HG03558 (cell line): ENCODE data around the gene EGFL8.
"Not testable (repeated sequence)": the region's sequence is repeated elsewhere in the genome, so short reads cannot be mapped to it uniquely, and the experiment has no call there.

Experiments used
- ATAC-seq: cut with Tn5 transposase; IDR thresholded peaks from one replicate; pipeline ENCODE4 v1.9.1; 2021; ENCODE audit warnings: moderate number of reproducible peaks; ENCODE audit not compliant: unreplicated experiment; ENCODE audit errors: extremely low read depth

Gene EGFL8

DNA sequence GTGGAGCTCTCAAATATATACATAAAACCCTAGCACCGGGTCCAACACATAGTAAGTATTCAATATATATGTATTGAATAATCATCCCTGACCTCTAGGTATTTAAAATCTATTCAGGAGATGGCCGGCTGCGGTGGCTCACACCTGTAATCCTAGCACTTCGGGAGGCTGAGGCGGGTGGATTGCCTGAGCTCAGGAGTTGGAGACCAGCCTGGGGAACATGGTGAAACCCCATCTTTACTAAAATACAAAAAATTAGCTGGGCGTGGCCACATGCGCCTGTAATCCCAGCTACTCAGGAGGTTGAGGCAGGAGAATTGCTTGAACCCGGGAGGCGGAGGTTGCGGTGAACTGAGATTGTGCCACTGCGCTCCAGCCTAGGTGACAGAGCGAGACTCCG, 28.7 kb downstream of the EGFL8 start:
- not testable (repeated sequence) for ATAC-seq

DNA sequence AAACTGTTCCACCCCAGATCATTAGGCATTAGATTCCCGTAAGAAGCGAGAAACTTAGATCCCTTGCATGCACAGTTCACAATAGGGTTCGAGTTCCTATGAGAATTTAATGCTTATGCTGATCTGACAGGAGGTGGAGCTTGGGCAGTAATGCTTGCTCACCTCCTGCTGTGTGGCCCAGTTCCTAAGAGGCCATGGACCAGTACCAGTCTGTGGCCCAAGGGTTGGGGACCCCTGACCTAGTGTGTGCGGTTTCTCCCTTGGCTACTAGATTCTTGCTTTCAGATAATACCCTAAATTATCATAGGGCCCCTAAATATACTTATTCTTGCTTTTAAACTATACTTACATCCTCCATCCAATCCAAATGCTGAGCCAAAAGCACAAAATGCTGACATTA, 30.0 kb downstream of the EGFL8 start:
- ATAC-seq: no peak

DNA sequence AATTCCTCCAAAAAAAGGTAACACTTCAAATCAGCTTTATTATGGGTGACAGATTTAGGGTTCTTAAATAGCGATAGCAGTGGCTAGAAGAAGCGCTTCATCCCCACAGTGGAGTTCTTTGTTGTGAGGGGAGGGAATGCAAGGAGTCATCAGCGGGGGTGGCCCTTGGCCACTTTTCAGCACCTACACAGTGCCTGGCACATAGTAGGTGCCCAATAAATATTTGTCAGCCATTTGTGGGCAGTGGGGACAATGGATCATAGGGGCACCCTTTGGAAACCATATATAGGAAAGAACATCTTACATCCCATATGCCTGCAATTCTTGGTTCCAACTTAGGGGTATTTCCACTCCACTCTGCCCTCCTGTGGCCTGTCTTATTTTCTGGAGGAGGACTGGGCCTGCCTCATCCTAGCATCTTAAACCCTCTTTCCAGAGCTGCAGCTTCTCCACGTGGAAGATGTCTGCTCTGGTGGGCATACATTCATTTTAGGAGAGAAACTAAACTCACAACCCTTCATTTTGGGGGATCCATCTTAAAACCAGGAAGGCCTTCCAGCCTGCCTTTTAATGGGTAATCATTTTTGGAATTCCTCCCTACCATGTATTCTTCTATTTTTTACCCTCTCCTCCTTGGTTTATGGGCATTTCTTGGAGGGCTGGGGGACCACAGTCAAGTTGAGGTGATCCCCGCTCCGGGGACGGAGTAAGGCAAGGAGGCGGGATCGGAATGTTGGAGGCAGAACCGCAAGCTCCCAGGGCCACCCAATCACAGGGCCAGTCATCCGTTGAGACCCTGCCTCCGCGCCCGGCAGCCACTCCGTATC, 30.6 kb downstream of the EGFL8 start:
- peak; percentile 54 for ATAC-seq

GRCh38 chr6:32195652-32195901, 31.2 kb downstream of the EGFL8 start:
- no peak for ATAC-seq

GRCh38 chr6:32195902-32196681, 31.7 kb downstream of the EGFL8 start:
- peak; percentile 60 for ATAC-seq

DNA sequence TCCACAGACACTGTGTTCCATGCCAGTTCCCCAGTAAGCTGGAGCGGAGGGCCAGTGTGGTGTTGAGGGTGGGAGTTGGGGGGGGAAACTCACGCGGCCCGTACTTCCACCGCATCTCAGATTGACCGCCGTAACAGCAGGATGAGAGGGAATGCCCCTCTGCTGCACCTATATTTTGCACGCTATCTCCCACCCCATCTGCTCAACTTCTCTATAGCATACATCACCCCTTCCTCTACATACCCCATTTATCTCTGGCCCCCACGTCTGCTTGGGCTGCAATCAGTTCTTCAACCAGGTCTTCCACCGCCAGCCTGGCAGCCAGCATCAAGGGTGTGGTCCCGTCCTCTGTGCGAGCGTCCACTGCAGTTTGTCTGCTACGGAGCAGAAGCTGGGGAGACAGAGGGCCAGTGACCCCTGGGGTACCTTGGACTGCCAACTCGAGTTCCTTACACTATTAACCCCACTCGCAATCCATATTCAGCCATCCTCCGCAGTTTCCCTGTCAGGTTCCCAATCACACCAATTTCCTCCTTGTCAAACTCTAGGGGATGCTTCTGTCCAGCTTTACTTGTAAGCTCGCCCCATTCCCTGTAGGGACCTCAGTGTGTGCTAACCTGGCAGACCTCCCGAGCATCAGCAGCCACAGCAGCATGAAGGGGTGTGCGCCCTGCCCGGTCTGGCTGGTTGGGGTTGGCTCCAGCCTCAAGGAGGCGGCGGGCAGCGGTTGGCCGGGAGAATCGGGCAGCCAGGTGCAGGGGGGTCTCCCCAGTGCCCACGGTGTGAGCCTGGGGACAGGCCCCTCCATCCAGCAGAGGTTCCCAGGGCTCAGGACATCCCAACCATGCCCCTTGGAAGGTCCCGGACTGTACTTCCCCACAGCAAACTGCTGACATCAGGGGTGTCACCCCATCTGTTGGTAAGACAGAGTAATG, 32.6 kb downstream of the EGFL8 start:
- ATAC-seq: no peak

GRCh38 chr6:32198345-32198696, 33.9 kb downstream of the EGFL8 start:
- no peak for ATAC-seq

DNA sequence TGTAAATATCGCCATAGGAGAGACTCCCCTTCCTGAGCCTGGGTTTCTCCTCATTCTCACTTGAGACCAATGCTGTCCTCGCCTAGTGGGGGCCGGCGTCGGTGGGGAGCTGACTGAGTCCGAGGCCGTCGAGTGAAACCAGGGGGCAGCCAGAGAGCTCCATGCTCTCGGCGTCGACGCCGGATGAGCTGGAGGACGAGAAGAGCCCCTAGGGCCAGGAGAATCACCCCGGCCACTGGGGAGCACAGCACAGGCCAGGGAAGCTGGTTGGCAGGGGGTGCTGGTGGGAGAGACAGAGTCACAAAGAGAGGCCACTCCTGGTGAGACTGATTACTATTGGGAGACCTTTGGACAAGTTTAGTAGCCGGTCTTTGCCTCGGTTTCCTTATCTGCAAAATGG, 34.5 kb downstream of the EGFL8 start:
- ATAC-seq: no peak

- ATAC-seq: no peak
Observed at GRCh38 chr6:32200711-32201475, 36.5 kb downstream of the EGFL8 start.

DNA sequence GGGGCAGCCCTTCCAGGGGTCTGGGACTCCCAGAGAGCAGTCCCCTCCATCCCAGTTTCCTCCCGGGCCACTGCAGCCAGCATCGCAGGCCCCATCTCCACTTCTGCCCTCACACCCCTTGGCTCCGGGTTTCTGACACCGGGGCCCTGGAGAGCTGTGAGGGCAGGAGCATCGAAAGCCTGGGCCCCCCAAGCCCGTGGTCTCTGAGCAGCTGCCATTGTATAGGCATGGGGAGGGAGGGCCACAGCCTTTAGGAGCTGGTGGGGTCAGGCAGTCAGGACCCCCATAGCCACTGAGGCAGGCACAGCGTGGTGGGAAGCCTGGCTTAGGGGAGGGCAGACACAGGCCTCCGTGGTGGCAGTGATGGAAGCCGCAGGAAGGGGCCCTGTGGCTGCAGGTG, 37.8 kb downstream of the EGFL8 start:
- ATAC-seq: no peak

- no peak for ATAC-seq
Observed at GRCh38 chr6:32203426-32204267, 39.3 kb downstream of the EGFL8 start.

GRCh38 chr6:32204268-32204715, 39.9 kb downstream of the EGFL8 start:
- ATAC-seq: no peak

- ATAC-seq: no peak
Observed at GRCh38 chr6:32208996-32209395, 44.6 kb downstream of the EGFL8 start.

- ATAC-seq: no peak
Observed at GRCh38 chr6:32210191-32210601, 45.8 kb downstream of the EGFL8 start.

DNA sequence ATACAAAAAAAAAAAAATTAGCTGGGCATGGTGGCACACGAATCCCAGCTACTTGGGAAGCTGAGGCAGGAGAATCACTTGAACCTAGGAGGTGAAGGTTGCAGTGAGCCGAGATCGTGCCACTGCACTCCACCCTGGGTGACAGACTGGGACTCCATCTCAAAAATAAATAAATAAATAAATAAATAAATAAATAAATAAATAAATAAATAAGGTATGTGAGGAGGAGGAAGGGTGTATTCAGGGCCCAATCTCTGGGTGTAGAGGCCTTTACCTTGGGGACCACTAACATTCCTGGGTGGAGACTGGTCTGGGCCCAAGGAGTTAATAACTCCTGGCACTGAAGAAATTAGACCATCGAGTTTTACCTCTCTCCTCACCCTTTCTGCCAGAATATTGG, 47.0 kb downstream of the EGFL8 start:
- ATAC-seq: not testable (repeated sequence)

GRCh38 chr6:32212076-32212760, 47.8 kb downstream of the EGFL8 start:
- ATAC-seq: no peak

GRCh38 chr6:32213649-32214048, 49.3 kb downstream of the EGFL8 start:
- no peak for ATAC-seq

DNA sequence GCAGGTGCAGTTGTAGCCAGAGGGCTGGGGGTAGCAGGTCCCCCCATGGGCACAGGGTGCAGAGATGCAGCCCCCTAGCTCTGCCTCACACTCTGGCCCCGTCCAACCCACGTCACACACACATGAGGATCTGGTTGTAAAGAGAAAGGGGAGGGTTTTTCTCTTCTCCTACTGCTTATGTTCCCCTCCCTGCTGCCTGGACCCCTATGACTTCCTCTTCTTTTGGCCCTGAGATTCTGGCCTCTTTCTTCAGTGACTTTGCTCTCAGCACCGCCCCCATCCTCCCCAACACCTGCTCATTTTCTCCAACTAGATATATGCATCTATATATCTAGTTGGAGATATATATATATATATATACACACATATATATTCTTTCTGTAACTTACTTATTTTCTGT, 49.7 kb downstream of the EGFL8 start:
- ATAC-seq: no peak

GRCh38 chr6:32215617-32216016, 51.2 kb downstream of the EGFL8 start:
- no peak for ATAC-seq
